GM12878 (cell line): ENCODE data around the gene CES3. TPM values are rescaled to one million over a fixed set of nuclear protein-coding genes. Genes with fewer than 3 reads are reported as not detected.
"Not testable (repeated sequence)": the region's sequence is repeated elsewhere in the genome, so short reads cannot be mapped to it uniquely, and the experiment has no call there.

Experiments
- ATAC-seq: fragments of 200-7000 bp; cut with Tn5 transposase; 3 replicates; pipeline ENCODE4 v1.9.1; 2020; ENCODE audit warnings: mild to moderate bottlenecking, moderate library complexity
- BruUV-seq: library from RNA; stranded (reverse); fragments of 400-500 nt; replicated peaks from 2 replicates; lab custom pipeline; 2021; lab: Mats Ljungman, UMichigan
- CTCF ChIA-PET: fragments of 300-600 bp; sonication (Branson Sonifier 250); formaldehyde crosslinking; extraction: SDS; loops from one replicate; lab custom pipeline; 2021; ENCODE audit warnings: inconsistent platforms; lab: Yijun Ruan, JAX
- POLR2A ChIA-PET: fragments of 350-600 bp; formaldehyde crosslinking; extraction: SDS; loops from one replicate; lab custom pipeline; 2021; ENCODE audit warnings: inconsistent platforms; lab: Charles Lee
- RAD21 ChIA-PET: fragments of 300-600 bp; sonication (Branson Sonifier 250); formaldehyde crosslinking; loops from one replicate; lab custom pipeline; 2023; ENCODE audit warnings: antibody characterized with exemption; ENCODE audit not compliant: unreplicated experiment; lab: Charles Lee
- SMC1A ChIA-PET: fragments of 300-600 bp; sonication (Branson Sonifier 250); formaldehyde crosslinking; loops from one replicate; lab custom pipeline; 2023; ENCODE audit not compliant: unreplicated experiment, uncharacterized antibody; lab: Charles Lee
- DNase-seq: peaks from one replicate; pipeline ENCODE4 v3.0.0-alpha.2; 2011; ENCODE audit warnings: low read depth, low spot score
- FAIRE-seq: peaks from 3 replicates; lab custom pipeline; 2011; peaks lifted over from hg19 to GRCh38; lab: Jason Lieb, UNC
- H2AFZ ChIP-seq: 2 replicates; pipeline ENCODE4 v1.6.0; 2011; ENCODE audit warnings: low read depth, low read length, control low read depth; ENCODE audit not compliant: control insufficient read depth
- H3K27ac ChIP-seq: 2 replicates; pipeline ENCODE4 v1.5.1; 2011; ENCODE audit warnings: control low read depth; ENCODE audit not compliant: control insufficient read depth, insufficient read depth
- H3K27me3 ChIP-seq, 2 experiments: replicated peaks in 1 of 2; 2 replicates each; pipeline versions ENCODE4 v1.6.0 to v1.6.1; 2011; ENCODE audit warnings: low read length in 1 of 2; ENCODE audit not compliant: control insufficient read depth in 2 of 2, insufficient read depth in 2 of 2
- H3K36me3 ChIP-seq, 2 experiments: 2 replicates each; pipeline ENCODE4 v1.5.1; 2011; ENCODE audit warnings: low read length in 1 of 2; ENCODE audit not compliant: control insufficient read depth in 2 of 2, insufficient read depth in 2 of 2
- H3K4me1 ChIP-seq: 2 replicates; pipeline ENCODE4 v1.6.1; 2011; ENCODE audit warnings: mild to moderate bottlenecking, low read length, moderate library complexity, mixed read lengths; ENCODE audit not compliant: control insufficient read depth, insufficient read depth
- H3K4me2 ChIP-seq: 2 replicates; pipeline ENCODE4 v1.6.0; 2011; ENCODE audit warnings: control low read depth; ENCODE audit not compliant: control insufficient read depth, insufficient read depth
- H3K4me3 ChIP-seq: fragments of 200-600 bp; sonication (generic); 2 replicates; pipeline ENCODE4 v1.5.1; 2016
- H3K79me2 ChIP-seq: 2 replicates; pipeline ENCODE4 v1.6.0; 2011; ENCODE audit warnings: low read length; ENCODE audit not compliant: control insufficient read depth, insufficient read depth
- H3K9ac ChIP-seq: 2 replicates; pipeline ENCODE4 v1.8.0; 2011; ENCODE audit warnings: low read length, control low read depth, mixed read lengths; ENCODE audit not compliant: control insufficient read depth, insufficient read depth
- H3K9me3 ChIP-seq: replicated peaks from 3 replicates; pipeline ENCODE4 v1.5.1; 2011; ENCODE audit warnings: mild to moderate bottlenecking, low read length; ENCODE audit not compliant: control insufficient read depth, insufficient read depth
- H4K20me1 ChIP-seq: 2 replicates; pipeline ENCODE4 v1.6.0; 2011; ENCODE audit not compliant: control insufficient read depth, insufficient read depth
- NR2C2 ChIP-seq: IDR thresholded peaks from 2 replicates; pipeline ENCODE4 v1.6.1; 2011; ENCODE audit warnings: borderline replicate concordance, low read depth; ENCODE audit not compliant: control insufficient read depth, insufficient read length
- PAX5 ChIP-seq: IDR thresholded peaks from 2 replicates; pipeline ENCODE4 v1.6.1; 2011; ENCODE audit warnings: low read depth, low read length, borderline replicate concordance
- WGBS: methylation state at CpG from one replicate; pipeline ENCODE4 v1.1.6; 2016; ENCODE audit warnings: low lambda C conversion rate; ENCODE audit not compliant: insufficient replicate concordance, insufficient coverage; ENCODE audit errors: missing lambda C conversion rate; 5-methylcytosine and 5-hydroxymethylcytosine counted together
- in situ Hi-C: fragments of 300-500 bp; cut with MboI; formaldehyde crosslinking; loops from 9 replicates; pipeline ENCODE4 v1.14.3; 2018; ENCODE audit warnings: mixed read lengths
- intact Hi-C: fragments of 100-400 bp; cut with micrococcal nuclease; formaldehyde crosslinking; loops from one replicate; pipeline ENCODE4 v1.14.2; 2022; ENCODE audit not compliant: unreplicated experiment
- polyA plus RNA-seq, 11 experiments: library from polyadenylated mRNA; depleted of rRNA in 4 of 11; unstranded in 6 of 11; stranded (reverse) in 5 of 11; fragments of >200 nt; fragmentation: Nextera tagmentation in 4 of 11; fragmentation: Illumina TruSeq in 1 of 11; extraction: Ambion mirVana in 4 of 11; extraction: Trizol in 1 of 11; gene quantifications; 1 replicate in 1 of 11; 2 replicates in 10 of 11; pipeline versions ENCODE4 v1.2.1 to v1.2.3, GENCODE V29; 2011 to 2016; ENCODE audit warnings: inconsistent platforms in 2 of 11, missing spikeins in 2 of 11, low read depth in 1 of 11
- total RNA-seq, 4 experiments: library from RNA; depleted of rRNA in 3 of 4; stranded (reverse); fragments of >200 nt in 3 of 4; fragmentation: Illumina TruSeq in 1 of 4; extraction: Trizol in 1 of 4; gene quantifications; 2 replicates each; pipeline versions ENCODE4 v1.2.1 to v1.2.3, GENCODE V29; 2013 to 2021
- TF ChIP-seq, protein P1 (sequence below): fragments of 450-650 bp; conservative IDR thresholded peaks from 2 replicates; pipeline ENCODE4 v1.6.1; 2017; ENCODE audit warnings: mild to moderate bottlenecking, moderate library complexity
- TF ChIP-seq, protein P2 (sequence below): fragments of 450-650 bp; IDR thresholded peaks from 2 replicates; pipeline ENCODE4 v1.6.1; 2017; ENCODE audit warnings: borderline replicate concordance

The CES3 gene
- total and polyA plus RNA-seq, 10 of the 15 experiments (the other 5 are each of a cell fraction or from before 2014, with no cell fraction given): 0.09 to 3.1 (median 0.76) TPM

DNA sequence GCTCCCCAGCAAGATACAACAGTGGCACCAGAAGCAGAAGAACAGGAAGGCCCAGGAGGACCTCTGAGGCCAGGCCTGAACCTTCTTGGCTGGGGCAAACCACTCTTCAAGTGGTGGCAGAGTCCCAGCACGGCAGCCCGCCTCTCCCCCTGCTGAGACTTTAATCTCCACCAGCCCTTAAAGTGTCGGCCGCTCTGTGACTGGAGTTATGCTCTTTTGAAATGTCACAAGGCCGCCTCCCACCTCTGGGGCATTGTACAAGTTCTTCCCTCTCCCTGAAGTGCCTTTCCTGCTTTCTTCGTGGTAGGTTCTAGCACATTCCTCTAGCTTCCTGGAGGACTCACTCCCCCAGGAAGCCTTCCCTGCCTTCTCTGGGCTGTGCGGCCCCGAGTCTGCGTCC is 11.9 kb downstream of the CES3 start (continued):
- TF ChIP-seq, protein P1, sequence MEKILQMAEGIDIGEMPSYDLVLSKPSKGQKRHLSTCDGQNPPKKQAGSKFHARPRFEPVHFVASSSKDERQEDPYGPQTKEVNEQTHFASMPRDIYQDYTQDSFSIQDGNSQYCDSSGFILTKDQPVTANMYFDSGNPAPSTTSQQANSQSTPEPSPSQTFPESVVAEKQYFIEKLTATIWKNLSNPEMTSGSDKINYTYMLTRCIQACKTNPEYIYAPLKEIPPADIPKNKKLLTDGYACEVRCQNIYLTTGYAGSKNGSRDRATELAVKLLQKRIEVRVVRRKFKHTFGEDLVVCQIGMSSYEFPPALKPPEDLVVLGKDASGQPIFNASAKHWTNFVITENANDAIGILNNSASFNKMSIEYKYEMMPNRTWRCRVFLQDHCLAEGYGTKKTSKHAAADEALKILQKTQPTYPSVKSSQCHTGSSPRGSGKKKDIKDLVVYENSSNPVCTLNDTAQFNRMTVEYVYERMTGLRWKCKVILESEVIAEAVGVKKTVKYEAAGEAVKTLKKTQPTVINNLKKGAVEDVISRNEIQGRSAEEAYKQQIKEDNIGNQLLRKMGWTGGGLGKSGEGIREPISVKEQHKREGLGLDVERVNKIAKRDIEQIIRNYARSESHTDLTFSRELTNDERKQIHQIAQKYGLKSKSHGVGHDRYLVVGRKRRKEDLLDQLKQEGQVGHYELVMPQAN: no peak

DNA sequence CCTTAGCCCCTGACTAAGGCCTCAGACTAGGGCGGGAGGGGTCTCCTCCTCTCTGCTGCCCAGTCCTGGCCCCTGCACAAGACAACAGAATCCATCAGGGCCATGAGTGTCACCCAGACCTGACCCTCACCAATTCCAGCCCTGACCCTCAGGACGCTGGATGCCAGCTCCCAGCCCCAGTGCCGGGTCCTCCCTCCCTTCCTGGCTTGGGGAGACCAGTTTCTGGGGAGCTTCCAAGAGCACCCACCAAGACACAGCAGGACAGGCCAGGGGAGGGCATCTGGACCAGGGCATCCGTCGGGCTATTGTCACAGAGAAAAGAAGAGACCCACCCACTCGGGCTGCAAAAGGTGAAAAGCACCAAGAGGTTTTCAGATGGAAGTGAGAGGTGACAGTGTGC is 12.7 kb downstream of the CES3 start:
- SMC1A ChIA-PET: no interaction called here
- TF ChIP-seq NR2C2: no peak
- TF ChIP-seq, protein P2, sequence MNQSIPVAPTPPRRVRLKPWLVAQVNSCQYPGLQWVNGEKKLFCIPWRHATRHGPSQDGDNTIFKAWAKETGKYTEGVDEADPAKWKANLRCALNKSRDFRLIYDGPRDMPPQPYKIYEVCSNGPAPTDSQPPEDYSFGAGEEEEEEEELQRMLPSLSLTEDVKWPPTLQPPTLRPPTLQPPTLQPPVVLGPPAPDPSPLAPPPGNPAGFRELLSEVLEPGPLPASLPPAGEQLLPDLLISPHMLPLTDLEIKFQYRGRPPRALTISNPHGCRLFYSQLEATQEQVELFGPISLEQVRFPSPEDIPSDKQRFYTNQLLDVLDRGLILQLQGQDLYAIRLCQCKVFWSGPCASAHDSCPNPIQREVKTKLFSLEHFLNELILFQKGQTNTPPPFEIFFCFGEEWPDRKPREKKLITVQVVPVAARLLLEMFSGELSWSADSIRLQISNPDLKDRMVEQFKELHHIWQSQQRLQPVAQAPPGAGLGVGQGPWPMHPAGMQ: no peak
- no peak for TF ChIP-seq PAX5
- WGBS: 46% methylated on average over 5 of the region's 6 CpGs
- POLR2A ChIA-PET: interaction anchor here (0.6 kb wide), 1 partner anchor 134 kb away, joined by 5 read pairs; no protein-coding TSS in a partner anchor
- no peak overlapping the region for H3K4me3 ChIP-seq
- BruUV-seq: no TSS peak
- no peaks in the 10 kb centered on the region for H3K36me3 ChIP-seq
- FAIRE-seq: no peak
- intact Hi-C loops (no loop called here), in situ Hi-C loops (loop anchor here (10.0 kb wide), 1 partner anchor 181 kb away; the partner anchor contains the start of genes B3GNT9, FBXL8 and TRADD)
- no peak overlapping the region for H3K9ac ChIP-seq
- DNase-seq: no peak
- H3K9me3 ChIP-seq: no peaks in the 10 kb centered on the region
- no peak overlapping the region for H2AFZ ChIP-seq
- H3K27ac ChIP-seq: no peak overlapping the region
- no peaks in the 10 kb centered on the region for H3K79me2 ChIP-seq
- peaks cover 3% of the 10 kb centered on the region; the same call in 1 of the 2 replicates for H3K4me1 ChIP-seq
- no peak overlapping the region for H3K4me2 ChIP-seq
- RAD21 ChIA-PET: no interaction called here
- CTCF ChIA-PET: interaction anchor here (1.0 to 1.2 kb wide), 2 partner anchors 13 to 21 kb away, joined by 3 to 4 read pairs; partner anchors contain the start of gene CES3
- no peaks in the 10 kb centered on the region for H4K20me1 ChIP-seq
- no peaks in the 10 kb centered on the region; a peak in 1 of 4 replicates for H3K27me3 ChIP-seq
- ATAC-seq: no peak

DNA sequence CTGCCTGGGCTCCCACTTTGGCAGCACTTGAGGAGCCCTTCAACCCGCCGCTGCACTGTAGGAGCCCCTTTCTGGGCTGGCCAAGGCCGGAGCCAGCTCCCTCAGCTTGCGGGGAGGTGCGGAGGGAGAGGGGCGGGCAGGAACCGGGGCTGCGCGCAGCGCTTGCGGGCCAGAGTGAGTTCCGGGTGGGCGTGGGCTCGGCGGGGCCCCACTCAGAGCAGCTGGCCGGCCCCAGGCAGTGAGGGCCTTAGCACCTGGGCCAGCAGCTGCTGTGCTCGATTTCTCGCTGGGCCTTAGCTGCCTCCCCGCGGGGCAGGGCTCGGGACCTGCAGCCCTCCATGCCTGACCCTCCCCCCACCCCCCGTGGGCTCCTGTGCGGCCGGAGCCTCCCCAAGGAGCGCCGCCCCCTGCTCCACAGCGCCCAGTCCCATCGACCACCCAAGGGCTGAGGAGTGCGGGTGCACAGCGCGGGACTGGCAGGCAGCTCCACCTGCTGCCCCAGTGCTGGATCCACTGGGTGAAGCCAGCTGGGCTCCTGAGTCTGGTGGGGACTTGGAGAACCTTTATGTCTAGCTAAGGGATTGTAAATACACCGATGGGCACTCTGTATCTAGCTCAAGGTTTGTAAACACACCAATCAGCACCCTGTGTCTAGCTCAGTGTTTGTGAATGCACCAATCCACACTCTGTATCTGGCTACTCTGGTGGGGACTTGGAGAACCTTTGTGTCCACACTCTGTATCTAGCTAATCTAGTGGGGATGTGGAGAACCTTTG is 13.3 kb downstream of the CES3 start:
- POLR2A ChIA-PET: interaction anchor here (0.6 kb wide), 2 partner anchors 86 to 133 kb away, joined by 3 to 5 read pairs; no protein-coding TSS in a partner anchor
- H3K27ac ChIP-seq, H3K36me3 ChIP-seq, H4K20me1 ChIP-seq, H3K79me2 ChIP-seq, H3K27me3 ChIP-seq, H3K4me1 ChIP-seq, H3K9me3 ChIP-seq, BruUV-seq, DNase-seq, H3K4me3 ChIP-seq, H3K9ac ChIP-seq, H3K4me2 ChIP-seq, ATAC-seq, FAIRE-seq, intact Hi-C loops: not testable (repeated sequence)
- 70% methylated on average over 17 of the region's 32 CpGs for WGBS
- CTCF ChIA-PET: interaction anchor here (1.3 to 2.5 kb wide), 4 partner anchors 40 to 211 kb away, joined by 4 to 13 read pairs (median 6); partner anchors contain the start of gene B3GNT9
- SMC1A ChIA-PET: interaction anchor here (1.2 to 2.9 kb wide), 3 partner anchors 8 to 211 kb away, joined by 3 to 9 read pairs (median 7); no protein-coding TSS in a partner anchor
- peak overlapping the region; percentile 17; the same call in 1 of the 2 replicates for H2AFZ ChIP-seq
- RAD21 ChIA-PET: interaction anchor here (1.4 kb wide), 1 partner anchor 20 kb away, joined by 4 read pairs; no protein-coding TSS in a partner anchor
- in situ Hi-C loops: loop anchor here (10.0 kb wide), 1 partner anchor 180 kb away; the partner anchor contains the start of genes B3GNT9, FBXL8 and TRADD
